Tibial nerve (tissue), 4 donors: ENCODE measurements around the gene XKR7. TPM values are rescaled to one million over a fixed set of nuclear protein-coding genes. Genes with fewer than 3 reads are reported as not detected.
"Not testable (repeated sequence)": the region's sequence is repeated elsewhere in the genome, so short reads cannot be mapped to it uniquely, and the experiment has no call there.

ENCODE experiments used
- DNase-seq, 2 donors: peaks; one replicate each; pipeline ENCODE4 v3.0.0-alpha.2; 2019; ENCODE audit warnings: low spot score in 2 of 2
- H3K27ac ChIP-seq, 4 donors: fragments of 200-600 bp; sonication (generic) in 3 of 4; one replicate each; pipeline ENCODE4 v1.5.1; 2017 to 2019; ENCODE audit warnings: mild to moderate bottlenecking in 1 of 4
- H3K27me3 ChIP-seq, 2 donors: fragments of 200-600 bp; sonication (generic) in 1 of 2; one replicate each; pipeline versions ENCODE4 v1.5.1 to v1.6.0; 2017 to 2019
- H3K36me3 ChIP-seq, 3 donors: fragments of 200-600 bp; sonication (generic); one replicate each; pipeline ENCODE4 v1.5.1; 2018 to 2019
- H3K4me1 ChIP-seq, 4 donors: fragments of 200-600 bp; sonication (generic) in 3 of 4; one replicate each; pipeline ENCODE4 v1.5.1; 2017 to 2019
- H3K4me3 ChIP-seq, 4 donors: fragments of 200-600 bp; sonication (generic) in 3 of 4; one replicate each; pipeline ENCODE4 v1.5.1; 2017 to 2019; ENCODE audit warnings: mild to moderate bottlenecking in 1 of 4, moderate library complexity in 1 of 4
- H3K9me3 ChIP-seq, 4 donors: fragments of 200-600 bp; sonication (generic) in 3 of 4; one replicate each; pipeline ENCODE4 v1.5.1; 2017 to 2019
- CTCF ChIP-seq, 5 experiments: fragments of 200-600 bp in 3 of 5; fragments of 450-650 bp in 2 of 5; sonication (generic) in 3 of 5; IDR thresholded peaks; one replicate each; pipeline ENCODE4 v1.5.1; 2016 to 2019; ENCODE audit warnings: antibody characterized with exemption in 5 of 5, mild to moderate bottlenecking in 3 of 5, moderate library complexity in 2 of 5
- EP300 ChIP-seq, 2 donors: sonication (generic); formaldehyde crosslinking; IDR thresholded peaks; one replicate each; pipeline ENCODE4 v1.6.1; 2017; ENCODE audit warnings: antibody characterized with exemption in 2 of 2, mild to moderate bottlenecking in 1 of 2
- POLR2A ChIP-seq, 2 donors: fragments of 450-650 bp; IDR thresholded peaks; one replicate each; pipeline ENCODE4 v1.6.1; 2017; ENCODE audit warnings: antibody characterized with exemption in 2 of 2, mild to moderate bottlenecking in 2 of 2, moderate library complexity in 2 of 2
- WGBS, 2 donors: methylation state at CpG; one replicate each; pipeline ENCODE4 v1.1.5; 2018; 5-methylcytosine and 5-hydroxymethylcytosine counted together
- total RNA-seq, 4 donors: library from RNA; depleted of rRNA; stranded (reverse); fragments of >200 nt; gene quantifications; one replicate each; pipeline ENCODE4 v1.1.0, GENCODE V29; 2016

Gene XKR7
- total RNA-seq, 4 donors from 2014 or later, result not detected

GRCh38 chr20:31927627-31928159, 40.3 kb upstream of the XKR7 start:
- TF ChIP-seq EP300 (IDR thresholded peaks at IDR 0.05) (no peak), POLR2A (IDR thresholded peaks at IDR 0.05) (no peak), CTCF (IDR thresholded peaks at IDR 0.05) (no peak)
- Histone ChIP-seq H3K27ac (no peak overlapping the region), H3K27me3 (no peaks in the 10 kb centered on the region), H3K9me3 (no peaks in the 10 kb centered on the region), H3K36me3 (no peaks in the 10 kb centered on the region), H3K4me3 (no peak overlapping the region), H3K4me1 (no peaks in the 10 kb centered on the region)
- whole genome bisulfite sequencing, 2 donors, result 75 to 83% methylated on average over 8 of the region's 8 CpGs
- DNase-seq, result no peak

DNA sequence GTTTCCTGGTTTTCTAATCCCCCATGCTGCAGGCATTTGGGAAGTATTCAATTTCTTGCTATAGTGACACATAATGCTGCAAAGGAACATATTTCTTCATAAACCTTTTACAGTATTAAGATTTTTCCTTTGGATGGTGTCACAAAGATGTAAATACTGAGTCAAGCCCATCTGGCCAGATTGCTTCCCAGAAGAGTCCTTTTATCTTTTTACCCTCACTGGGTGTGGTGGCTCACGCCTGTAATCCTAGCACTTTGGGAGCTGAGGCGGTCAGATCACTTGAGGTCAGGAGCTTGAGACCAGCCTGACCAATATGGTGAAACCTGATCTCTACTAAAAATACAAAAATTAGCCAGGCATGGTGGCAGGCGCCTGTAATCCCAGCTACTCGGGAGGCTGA, 38.3 kb upstream of the XKR7 start:
- not testable (repeated sequence) for H3K4me3 ChIP-seq, DNase-seq, H3K27ac ChIP-seq, H3K27me3 ChIP-seq, H3K9me3 ChIP-seq, H3K36me3 ChIP-seq, H3K4me1 ChIP-seq
- 81 to 88% methylated on average over 4 of the region's 4 CpGs for WGBS, 2 donors

DNA sequence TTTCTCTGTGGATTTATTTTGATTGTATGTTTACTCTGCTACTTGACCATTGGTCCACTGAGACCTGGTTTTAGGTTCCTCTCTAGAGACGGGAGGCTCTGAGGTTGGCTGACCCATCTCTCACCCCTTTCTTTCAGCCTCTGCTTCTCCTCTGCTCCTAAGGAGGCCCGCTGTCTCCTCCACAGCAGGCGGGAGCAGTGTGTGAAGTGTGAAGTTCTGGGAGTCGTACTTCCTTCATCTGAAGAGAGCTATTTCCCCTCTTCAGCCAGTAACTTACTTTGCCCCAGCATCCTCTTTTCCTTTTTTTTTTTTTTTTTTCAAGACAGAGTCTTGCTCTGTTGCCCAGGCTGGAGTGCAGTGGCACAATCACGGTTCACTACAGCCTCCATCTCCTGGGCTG, 37.2 kb upstream of the XKR7 start:
- no peaks in the 10 kb centered on the region for H3K9me3 ChIP-seq
- H3K36me3 ChIP-seq, result no peaks in the 10 kb centered on the region
- no peaks in the 10 kb centered on the region for H3K27me3 ChIP-seq
- H3K4me1 ChIP-seq, result no peaks in the 10 kb centered on the region
- WGBS, 2 donors, result 37 to 43% methylated on average over 5 of the region's 5 CpGs
- no peak overlapping the region for H3K27ac ChIP-seq
- TF ChIP-seq EP300 (IDR thresholded peaks at IDR 0.05) (no peak), POLR2A (IDR thresholded peaks at IDR 0.05) (no peak), CTCF (IDR thresholded peaks at IDR 0.05) (no peak)
- DNase-seq, result no peak
- no peak overlapping the region for H3K4me3 ChIP-seq

GRCh38 chr20:31933698-31934097, 34.3 kb upstream of the XKR7 start:
- 85 to 86% methylated on average over 10 of the region's 10 CpGs for whole genome bisulfite sequencing, 2 donors
- no peak overlapping the region for H3K27ac ChIP-seq
- no peak for DNase-seq
- no peaks in the 10 kb centered on the region for H3K4me1 ChIP-seq
- H3K36me3 ChIP-seq, result no peaks in the 10 kb centered on the region
- no peak overlapping the region for H3K4me3 ChIP-seq
- TF ChIP-seq EP300 (IDR thresholded peaks at IDR 0.05) (no peak), POLR2A (IDR thresholded peaks at IDR 0.05) (no peak), CTCF (IDR thresholded peaks at IDR 0.05) (no peak)
- H3K9me3 ChIP-seq, result no peaks in the 10 kb centered on the region
- H3K27me3 ChIP-seq, result no peaks in the 10 kb centered on the region

DNA sequence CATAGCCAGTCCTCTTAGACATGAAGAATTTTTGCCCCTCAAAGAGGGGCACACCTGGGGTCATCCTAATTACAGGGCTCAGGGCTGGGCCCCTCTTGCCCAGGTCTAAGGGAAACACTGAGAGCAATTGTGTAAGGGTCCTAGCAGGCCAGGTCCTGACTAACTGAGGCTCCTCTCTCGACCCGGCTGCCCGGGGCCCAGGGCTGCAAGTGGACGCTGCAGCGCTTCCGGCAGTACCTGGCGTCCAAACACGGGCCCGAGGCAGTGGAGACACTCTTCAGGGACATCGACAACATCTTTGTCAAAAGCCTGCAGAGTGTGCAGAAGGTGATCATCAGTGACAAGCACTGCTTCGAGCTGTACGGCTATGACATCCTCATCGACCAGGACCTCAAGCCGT, 33.5 kb upstream of the XKR7 start:
- no peak for TF ChIP-seq CTCF (IDR thresholded peaks at IDR 0.05)
- TF ChIP-seq EP300 (IDR thresholded peaks at IDR 0.05), result no peak
- TF ChIP-seq POLR2A (IDR thresholded peaks at IDR 0.05), result no peak
- Histone ChIP-seq H3K27ac (no peak overlapping the region), H3K27me3 (no peaks in the 10 kb centered on the region), H3K36me3 (no peaks in the 10 kb centered on the region), H3K4me3 (no peak overlapping the region), H3K9me3 (no peaks in the 10 kb centered on the region), H3K4me1 (no peaks in the 10 kb centered on the region)
- DNase-seq, result no peak
- 87% methylated on average over 12 to 14 of the region's 14 CpGs for WGBS, 2 donors
